ENCODE measurements around the gene TNFRSF1B. TPM values are rescaled to one million over a fixed set of nuclear protein-coding genes. Genes with fewer than 3 reads are reported as not detected.

The TNFRSF1B gene
- total RNA-seq, 1 experiment from 2014 or later = 3.5 TPM

DNA sequence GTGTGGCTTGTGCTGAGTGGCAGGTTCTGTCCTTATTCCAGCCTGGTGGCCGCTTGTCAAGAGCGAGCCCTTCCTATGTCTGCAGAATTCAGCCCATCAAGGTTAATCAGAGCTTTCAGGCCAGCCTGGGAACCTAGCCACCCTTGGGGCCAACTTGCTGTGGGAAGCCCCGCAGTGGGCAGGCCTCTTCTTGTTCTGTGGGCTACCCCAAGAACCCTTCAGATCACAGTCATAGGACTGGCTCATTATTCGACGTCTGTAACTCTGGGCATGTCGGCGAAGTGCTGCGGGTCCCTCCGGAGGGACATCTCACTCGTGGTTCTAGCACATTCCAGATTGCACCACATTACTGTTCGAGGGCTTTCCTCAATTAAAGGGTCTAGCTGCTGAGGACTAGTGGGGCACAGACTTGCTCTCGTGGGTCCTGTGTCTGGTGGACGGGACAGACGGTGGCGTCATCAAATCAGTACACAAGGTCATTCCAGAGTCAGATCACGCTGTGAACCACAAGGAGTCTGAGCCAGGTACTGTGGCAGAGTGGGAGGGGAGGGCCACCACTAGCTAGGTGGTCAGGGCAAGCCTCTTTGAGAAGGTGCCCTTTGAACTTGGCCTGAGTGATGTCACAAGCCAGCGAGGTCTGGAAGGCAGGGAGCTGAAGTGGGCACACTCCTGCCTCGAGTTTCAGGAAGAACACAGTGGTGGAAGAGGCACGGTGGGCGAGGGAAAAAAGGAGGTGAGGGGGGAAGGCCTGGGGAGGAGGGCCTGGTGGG is 20.3 kb upstream of the TNFRSF1B start:
- no TSS peak for BruUV-seq (replicated peaks)
- H3K9me3 Mint-ChIP-seq (ENCODE audit: unreplicated experiment) = no peaks in the 10 kb centered on the region
- peak overlapping the region; percentile 82 for H3K27ac Mint-ChIP-seq (ENCODE audit: unreplicated experiment)
- H3K27me3 Mint-ChIP-seq (ENCODE audit: insufficient read depth, unreplicated experiment) = no peaks in the 10 kb centered on the region
- POLR2A ChIA-PET = interaction anchor here (0.5 kb wide), 1 partner anchor 177 kb away, joined by 8 read pairs; no protein-coding TSS in a partner anchor
- H3K36me3 Mint-ChIP-seq (ENCODE audit: insufficient read depth, unreplicated experiment) = no peaks in the 10 kb centered on the region
- no peak overlapping the region for H3K4me3 ChIP-seq (ENCODE audit: low read depth, low read length)
- TF ChIP-seq, protein P1, sequence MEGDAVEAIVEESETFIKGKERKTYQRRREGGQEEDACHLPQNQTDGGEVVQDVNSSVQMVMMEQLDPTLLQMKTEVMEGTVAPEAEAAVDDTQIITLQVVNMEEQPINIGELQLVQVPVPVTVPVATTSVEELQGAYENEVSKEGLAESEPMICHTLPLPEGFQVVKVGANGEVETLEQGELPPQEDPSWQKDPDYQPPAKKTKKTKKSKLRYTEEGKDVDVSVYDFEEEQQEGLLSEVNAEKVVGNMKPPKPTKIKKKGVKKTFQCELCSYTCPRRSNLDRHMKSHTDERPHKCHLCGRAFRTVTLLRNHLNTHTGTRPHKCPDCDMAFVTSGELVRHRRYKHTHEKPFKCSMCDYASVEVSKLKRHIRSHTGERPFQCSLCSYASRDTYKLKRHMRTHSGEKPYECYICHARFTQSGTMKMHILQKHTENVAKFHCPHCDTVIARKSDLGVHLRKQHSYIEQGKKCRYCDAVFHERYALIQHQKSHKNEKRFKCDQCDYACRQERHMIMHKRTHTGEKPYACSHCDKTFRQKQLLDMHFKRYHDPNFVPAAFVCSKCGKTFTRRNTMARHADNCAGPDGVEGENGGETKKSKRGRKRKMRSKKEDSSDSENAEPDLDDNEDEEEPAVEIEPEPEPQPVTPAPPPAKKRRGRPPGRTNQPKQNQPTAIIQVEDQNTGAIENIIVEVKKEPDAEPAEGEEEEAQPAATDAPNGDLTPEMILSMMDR (IDR thresholded peaks at IDR 0.05; ENCODE audit: insufficient read depth in 1 of 2, low read depth in 1 of 2, low read length in 1 of 2, severe bottlenecking in 1 of 2, unreplicated experiment in 1 of 2) = no peak
- H3K9me3 ChIP-seq = 0 out of 2 replicates have a peak, but pooled peaks cover 5% of the 10 kb centered on the region
- no peak for DNase-seq
- H3K4me1 Mint-ChIP-seq (ENCODE audit: low read depth, unreplicated experiment) = peaks cover 22% of the 10 kb centered on the region
- no peaks in the 10 kb centered on the region for H3K27me3 ChIP-seq (replicated peaks; ENCODE audit: control insufficient read depth, insufficient read depth, low read length)
- CTCF ChIA-PET = no interaction called here
- H3K36me3 ChIP-seq (ENCODE audit: control insufficient read depth, insufficient read depth, low read length) = no peaks in the 10 kb centered on the region; the same call in 1 of the 2 replicates
- intact Hi-C loops (cut with micrococcal nuclease; ENCODE audit: unreplicated experiment) = no loop called here
- H3K4me3 Mint-ChIP-seq (ENCODE audit: unreplicated experiment) = no peak overlapping the region
- H3K4me1 ChIP-seq = peaks cover 55% of the 10 kb centered on the region

DNA sequence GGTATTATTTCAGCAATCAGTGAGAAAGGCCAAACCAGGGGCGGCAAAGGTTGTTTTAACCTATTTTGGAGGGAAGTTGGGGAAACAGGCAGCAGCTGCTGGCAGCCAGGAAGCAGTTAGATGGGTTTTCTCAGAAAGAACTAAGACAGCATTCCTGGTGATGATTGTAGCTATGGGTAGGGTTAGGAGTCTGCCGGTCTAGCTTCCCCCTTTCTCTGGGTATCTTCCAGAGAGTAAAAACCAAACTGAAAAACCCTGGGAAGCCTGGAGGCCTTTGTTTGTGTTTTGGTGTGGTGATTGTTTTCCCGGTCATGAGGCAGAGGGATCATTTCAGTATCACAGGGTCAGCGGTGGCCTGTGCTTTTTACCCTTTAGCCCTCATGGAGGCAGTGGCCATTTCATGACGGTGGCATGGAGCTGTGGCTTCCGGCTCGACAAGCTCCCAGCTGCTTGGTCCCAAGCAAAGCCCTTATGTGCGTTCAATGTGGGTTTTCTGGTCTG is 19.5 kb upstream of the TNFRSF1B start:
- TF ChIP-seq, protein P1 (IDR thresholded peaks at IDR 0.05; ENCODE audit: insufficient read depth in 1 of 2, low read depth in 1 of 2, low read length in 1 of 2, severe bottlenecking in 1 of 2, unreplicated experiment in 1 of 2) = no peak
- Histone ChIP-seq H3K4me3 (ENCODE audit: low read depth, low read length) (no peak overlapping the region), H3K36me3 (ENCODE audit: control insufficient read depth, insufficient read depth, low read length) (no peaks in the 10 kb centered on the region; the same call in 1 of the 2 replicates), H3K4me1 (peaks cover 55% of the 10 kb centered on the region), H3K9me3 (0 out of 2 replicates have a peak, but pooled peaks cover 5% of the 10 kb centered on the region), H3K27me3 (replicated peaks; ENCODE audit: control insufficient read depth, insufficient read depth, low read length) (no peaks in the 10 kb centered on the region)
- H3K27ac Mint-ChIP-seq (ENCODE audit: unreplicated experiment) = peak overlapping the region; percentile 82
- intact Hi-C loops (cut with micrococcal nuclease; ENCODE audit: unreplicated experiment) = no loop called here
- POLR2A ChIA-PET = interaction anchor here (0.5 kb wide), 1 partner anchor 178 kb away, joined by 8 read pairs; no protein-coding TSS in a partner anchor
- CTCF ChIA-PET = interaction anchor here (0.7 to 1.9 kb wide), 2 partner anchors 23 to 34 kb away, joined by 3 to 8 read pairs; no protein-coding TSS in a partner anchor
- peaks cover 22% of the 10 kb centered on the region for H3K4me1 Mint-ChIP-seq (ENCODE audit: low read depth, unreplicated experiment)
- H3K27me3 Mint-ChIP-seq (ENCODE audit: insufficient read depth, unreplicated experiment) = no peaks in the 10 kb centered on the region
- no peaks in the 10 kb centered on the region for H3K36me3 Mint-ChIP-seq (ENCODE audit: insufficient read depth, unreplicated experiment)
- no TSS peak for BruUV-seq (replicated peaks)
- DNase-seq = no peak
- no peaks in the 10 kb centered on the region for H3K9me3 Mint-ChIP-seq (ENCODE audit: unreplicated experiment)
- H3K4me3 Mint-ChIP-seq (ENCODE audit: unreplicated experiment) = no peak overlapping the region

DNA sequence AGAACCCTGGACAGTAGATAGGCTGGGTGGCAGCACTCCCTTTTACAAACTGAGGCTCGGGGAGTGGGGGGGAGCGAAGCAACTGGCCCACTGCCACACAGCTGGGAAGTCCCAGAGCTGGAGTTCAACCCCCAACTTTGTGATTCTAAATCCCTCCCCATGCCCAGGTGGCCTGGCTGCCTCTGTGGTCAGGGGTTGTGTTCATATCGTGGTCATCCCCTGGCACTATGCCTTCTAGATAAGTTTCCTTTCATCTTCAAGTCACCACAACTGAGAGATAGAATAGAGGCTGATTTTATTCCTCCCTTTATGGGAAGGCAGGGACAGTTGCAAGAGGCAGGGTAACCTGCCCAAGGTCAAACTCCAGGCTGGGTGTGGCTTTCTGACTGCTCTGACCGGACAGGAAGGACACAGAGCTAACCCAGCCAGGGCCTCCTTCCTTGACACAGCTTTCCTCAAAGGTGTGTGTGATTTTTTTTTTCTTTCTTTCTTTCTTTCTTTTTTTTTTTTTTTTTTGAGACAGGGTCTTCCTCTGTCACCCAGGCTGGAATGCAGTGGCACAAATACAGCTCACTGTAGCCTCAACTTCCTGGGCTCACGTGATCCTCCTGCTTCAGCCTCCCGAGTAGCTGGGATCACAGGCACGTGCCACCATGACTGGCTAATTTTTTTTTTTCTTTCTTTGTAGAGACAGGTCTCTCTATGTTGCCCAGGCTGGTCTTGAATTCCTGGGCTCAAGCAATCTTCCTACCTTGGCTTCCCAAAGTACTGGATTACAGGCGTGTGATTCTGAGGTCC is 18.4 kb upstream of the TNFRSF1B start:
- DNase-seq = peak; percentile 63 to 86
- H3K27ac Mint-ChIP-seq (ENCODE audit: unreplicated experiment) = no peak overlapping the region
- H3K4me1 ChIP-seq = peaks cover 50% of the 10 kb centered on the region
- CTCF ChIA-PET = interaction anchor here (0.6 to 1.9 kb wide), 2 partner anchors 17 to 25 kb away, joined by 6 to 8 read pairs; no protein-coding TSS in a partner anchor
- H3K27me3 ChIP-seq (replicated peaks; ENCODE audit: control insufficient read depth, insufficient read depth, low read length) = no peaks in the 10 kb centered on the region
- no TSS peak for BruUV-seq (replicated peaks)
- intact Hi-C loops (cut with micrococcal nuclease; ENCODE audit: unreplicated experiment) = no loop called here
- no peak overlapping the region for H3K4me3 ChIP-seq (ENCODE audit: low read depth, low read length)
- H3K9me3 Mint-ChIP-seq (ENCODE audit: unreplicated experiment) = no peaks in the 10 kb centered on the region
- H3K36me3 ChIP-seq (ENCODE audit: control insufficient read depth, insufficient read depth, low read length) = no peaks in the 10 kb centered on the region; the same call in 1 of the 2 replicates
- H3K4me1 Mint-ChIP-seq (ENCODE audit: low read depth, unreplicated experiment) = peaks cover 20% of the 10 kb centered on the region
- no peaks in the 10 kb centered on the region for H3K36me3 Mint-ChIP-seq (ENCODE audit: insufficient read depth, unreplicated experiment)
- H3K27me3 Mint-ChIP-seq (ENCODE audit: insufficient read depth, unreplicated experiment) = no peaks in the 10 kb centered on the region
- H3K4me3 Mint-ChIP-seq (ENCODE audit: unreplicated experiment) = no peak overlapping the region
- POLR2A ChIA-PET = interaction anchor here (0.6 to 0.7 kb wide), 3 partner anchors 14 to 238 kb away, joined by 3 read pairs; no protein-coding TSS in a partner anchor
- H3K9me3 ChIP-seq = 0 out of 2 replicates have a peak, but pooled peaks cover 5% of the 10 kb centered on the region
- TF ChIP-seq, protein P1 (IDR thresholded peaks at IDR 0.05; ENCODE audit: insufficient read depth in 1 of 2, low read depth in 1 of 2, low read length in 1 of 2, severe bottlenecking in 1 of 2, unreplicated experiment in 1 of 2) = no peak

Data from Caco-2 (cell line).